WTC11 (cell line): ENCODE results near the gene DCAF16. TPM values are rescaled to one million over a fixed set of nuclear protein-coding genes. Genes with fewer than 3 reads are reported as not detected.

Experiments
- ATAC-seq: fragments of 200-7000 bp; cut with Tn5 transposase; 2 replicates; pipeline ENCODE4 v1.10.0; 2021; ENCODE audit warnings: mild to moderate bottlenecking, moderate library complexity
- Bru-seq: library from RNA; stranded (reverse); fragments of 400-500 nt; gene quantifications from one replicate; lab custom pipeline; 2021; lab: Mats Ljungman, UMichigan
- CTCF ChIA-PET: fragments of 300-600 bp; sonication (Branson Sonifier 250); formaldehyde crosslinking; loops from one replicate; lab custom pipeline; 2021; ENCODE audit warnings: antibody characterized with exemption; lab: Charles Lee
- POLR2A ChIA-PET: fragments of 350-600 bp; sonication (Branson Sonifier 250); formaldehyde crosslinking; loops from one replicate; lab custom pipeline; 2021; ENCODE audit warnings: antibody characterized with exemption; lab: Charles Lee
- DNase-seq: peaks from one replicate; pipeline ENCODE4 v3.0.0; 2021; ENCODE audit warnings: low spot score
- H3K27ac Mint-ChIP-seq: 2 replicates; pipeline ENCODE4 v1.8.0; 2021; ENCODE audit warnings: mixed read lengths
- H3K27me3 Mint-ChIP-seq: 2 replicates; pipeline ENCODE4 v1.8.0; 2021; ENCODE audit warnings: low read depth, mild to moderate bottlenecking, moderate library complexity, mixed read lengths
- H3K36me3 Mint-ChIP-seq: 2 replicates; pipeline ENCODE4 v1.8.0; 2021; ENCODE audit warnings: mixed read lengths
- H3K4me1 Mint-ChIP-seq: 2 replicates; pipeline ENCODE4 v1.8.0; 2022; ENCODE audit warnings: mixed read lengths
- H3K4me3 Mint-ChIP-seq: 2 replicates; pipeline ENCODE4 v1.8.0; 2021; ENCODE audit warnings: mild to moderate bottlenecking, moderate library complexity, mixed read lengths
- H3K9me3 Mint-ChIP-seq: 2 replicates; pipeline ENCODE4 v1.8.0; 2021; ENCODE audit warnings: mixed read lengths
- ATF1 ChIP-seq: sonication (generic); formaldehyde crosslinking; IDR thresholded peaks from 2 replicates; pipeline ENCODE4 v1.8.1; 2023; ENCODE audit warnings: mild to moderate bottlenecking, moderate library complexity, missing genetic modification reagents
- CBFB ChIP-seq: sonication (generic); formaldehyde crosslinking; IDR thresholded peaks from 2 replicates; pipeline ENCODE4 v1.8.1; 2022; ENCODE audit warnings: mild to moderate bottlenecking, low read depth, missing genetic modification reagents
- CREB1 ChIP-seq: sonication (generic); formaldehyde crosslinking; IDR thresholded peaks from 2 replicates; pipeline ENCODE4 v1.8.0; 2023; ENCODE audit warnings: mild to moderate bottlenecking, missing genetic modification reagents
- ESRRA ChIP-seq: sonication (generic); formaldehyde crosslinking; IDR thresholded peaks from 2 replicates; pipeline ENCODE4 v1.8.1; 2022; ENCODE audit warnings: mild to moderate bottlenecking, missing genetic modification reagents, borderline replicate concordance
- ETV6 ChIP-seq: sonication (generic); formaldehyde crosslinking; IDR thresholded peaks from 2 replicates; pipeline ENCODE4 v1.8.1; 2022; ENCODE audit warnings: mild to moderate bottlenecking, missing genetic modification reagents
- FOXP1 ChIP-seq: sonication (generic); formaldehyde crosslinking; IDR thresholded peaks from 2 replicates; pipeline ENCODE4 v1.8.0; 2022; ENCODE audit warnings: missing genetic modification reagents, mild to moderate bottlenecking, moderate library complexity, borderline replicate concordance
- IRF2 ChIP-seq: sonication (generic); formaldehyde crosslinking; IDR thresholded peaks from 2 replicates; pipeline ENCODE4 v1.8.0; 2022; ENCODE audit warnings: low read depth, missing genetic modification reagents, borderline replicate concordance
- JUN ChIP-seq: sonication (generic); formaldehyde crosslinking; IDR thresholded peaks from 2 replicates; pipeline ENCODE4 v1.8.0; 2023; ENCODE audit warnings: mild to moderate bottlenecking, missing genetic modification reagents
- MYBL2 ChIP-seq: sonication (generic); formaldehyde crosslinking; IDR thresholded peaks from 2 replicates; pipeline ENCODE4 v1.8.1; 2023; ENCODE audit warnings: mild to moderate bottlenecking, moderate library complexity, missing genetic modification reagents
- NR1H2 ChIP-seq: sonication (generic); formaldehyde crosslinking; IDR thresholded peaks from 2 replicates; pipeline ENCODE4 v1.9.0; 2021; ENCODE audit warnings: mild to moderate bottlenecking, moderate library complexity, missing genetic modification reagents
- RORB ChIP-seq: fragments of 250-450 bp; sonication (Bioruptor Pico); IDR thresholded peaks from 2 replicates; pipeline ENCODE4 v1.9.0; 2021; ENCODE audit warnings: mild to moderate bottlenecking
- SOX15 ChIP-seq: fragments of 250-450 bp; sonication (Bioruptor Pico); IDR thresholded peaks from 2 replicates; pipeline ENCODE4 v1.9.0; 2021; ENCODE audit warnings: mild to moderate bottlenecking
- ZBTB21 ChIP-seq: sonication (generic); formaldehyde crosslinking; IDR thresholded peaks from 2 replicates; pipeline ENCODE4 v1.8.1; 2023; ENCODE audit warnings: mild to moderate bottlenecking, missing genetic modification reagents, borderline replicate concordance
- ZNF317 ChIP-seq: sonication (generic); formaldehyde crosslinking; IDR thresholded peaks from 2 replicates; pipeline ENCODE4 v1.8.1; 2023; ENCODE audit warnings: low read depth, mild to moderate bottlenecking, moderate library complexity, missing genetic modification reagents, borderline replicate concordance
- ZNF416 ChIP-seq: fragments of 250-450 bp; sonication (Bioruptor Pico); IDR thresholded peaks from 2 replicates; pipeline ENCODE4 v1.9.0; 2021; ENCODE audit warnings: mild to moderate bottlenecking, inconsistent platforms
- ZNF423 ChIP-seq: fragments of 250-450 bp; sonication (Bioruptor Pico); IDR thresholded peaks from 2 replicates; pipeline ENCODE4 v2.1.2; 2022; ENCODE audit warnings: mild to moderate bottlenecking, moderate library complexity
- ZNF671 ChIP-seq: fragments of 250-450 bp; sonication (Bioruptor Pico); IDR thresholded peaks from 2 replicates; pipeline ENCODE4 v1.8.0; 2021; ENCODE audit warnings: mild to moderate bottlenecking
- long read RNA-seq, 3 experiments: library from RNA in 1 of 3; library from capped mRNA in 1 of 3; library from polyadenylated mRNA in 1 of 3; unstranded in 2 of 3; stranded (forward) in 1 of 3; transcript quantifications; one replicate each; pipeline ENCODE4 v2.0.0, GENCODE V29; 2021
- total RNA-seq: library from RNA; stranded (reverse); gene quantifications from 3 replicates; pipeline ENCODE4 v1.2.3, GENCODE V29; 2021
- TF ChIP-seq, protein P1 (sequence below): sonication (generic); formaldehyde crosslinking; IDR thresholded peaks from 2 replicates; pipeline ENCODE4 v1.8.1; 2023; ENCODE audit warnings: mild to moderate bottlenecking, missing genetic modification reagents, moderate library complexity
- TF ChIP-seq, protein P2 (sequence below): sonication (generic); formaldehyde crosslinking; IDR thresholded peaks from 2 replicates; pipeline ENCODE4 v1.8.0; 2023; ENCODE audit warnings: missing genetic modification reagents
- TF ChIP-seq, protein P3 (sequence below): sonication (generic); formaldehyde crosslinking; IDR thresholded peaks from 2 replicates; pipeline ENCODE4 v1.8.1; 2023; ENCODE audit warnings: mild to moderate bottlenecking, missing genetic modification reagents
- TF ChIP-seq, protein P4 (sequence below): sonication (generic); formaldehyde crosslinking; IDR thresholded peaks from 2 replicates; pipeline ENCODE4 v1.8.0; 2023; ENCODE audit warnings: missing genetic modification reagents, mild to moderate bottlenecking, borderline replicate concordance
- TF ChIP-seq, protein P5 (sequence below): fragments of 250-450 bp; sonication (Bioruptor Pico); IDR thresholded peaks from 2 replicates; pipeline ENCODE4 v1.9.0; 2021; ENCODE audit warnings: mild to moderate bottlenecking
- TF ChIP-seq, protein P6 (sequence below): sonication (generic); formaldehyde crosslinking; IDR thresholded peaks from 2 replicates; pipeline ENCODE4 v1.8.1; 2023; ENCODE audit warnings: mild to moderate bottlenecking, missing genetic modification reagents
- TF ChIP-seq, protein P7 (sequence below): fragments of 200-600 bp; IDR thresholded peaks from 2 replicates; pipeline ENCODE4 v1.8.0; 2022; ENCODE audit warnings: antibody characterized with exemption

DCAF16 gene
- total RNA-seq: 43.4 to 53.6 TPM (median 49.5 TPM) in 3 replicates
- percentile 98 among the genes with signal in this experiment for Bru-seq, nascent RNA
- long read RNA-seq, experiment 1, full-length matches to known transcripts: 5 of 36 reads
- long read RNA-seq, experiment 1, partial matches to known transcripts: 8 of 36 reads
- long read RNA-seq, experiment 1, other reads (novel, unspliced or antisense): 23 of 36 reads
- long read RNA-seq, experiment 2, partial matches to known transcripts: 0 of 16 reads
- long read RNA-seq, experiment 2, other reads (novel, unspliced or antisense): 16 of 16 reads
- long read RNA-seq, experiment 3, partial matches to known transcripts: 0 of 9 reads
- long read RNA-seq, experiment 3, other reads (novel, unspliced or antisense): 8 of 9 reads

DNA sequence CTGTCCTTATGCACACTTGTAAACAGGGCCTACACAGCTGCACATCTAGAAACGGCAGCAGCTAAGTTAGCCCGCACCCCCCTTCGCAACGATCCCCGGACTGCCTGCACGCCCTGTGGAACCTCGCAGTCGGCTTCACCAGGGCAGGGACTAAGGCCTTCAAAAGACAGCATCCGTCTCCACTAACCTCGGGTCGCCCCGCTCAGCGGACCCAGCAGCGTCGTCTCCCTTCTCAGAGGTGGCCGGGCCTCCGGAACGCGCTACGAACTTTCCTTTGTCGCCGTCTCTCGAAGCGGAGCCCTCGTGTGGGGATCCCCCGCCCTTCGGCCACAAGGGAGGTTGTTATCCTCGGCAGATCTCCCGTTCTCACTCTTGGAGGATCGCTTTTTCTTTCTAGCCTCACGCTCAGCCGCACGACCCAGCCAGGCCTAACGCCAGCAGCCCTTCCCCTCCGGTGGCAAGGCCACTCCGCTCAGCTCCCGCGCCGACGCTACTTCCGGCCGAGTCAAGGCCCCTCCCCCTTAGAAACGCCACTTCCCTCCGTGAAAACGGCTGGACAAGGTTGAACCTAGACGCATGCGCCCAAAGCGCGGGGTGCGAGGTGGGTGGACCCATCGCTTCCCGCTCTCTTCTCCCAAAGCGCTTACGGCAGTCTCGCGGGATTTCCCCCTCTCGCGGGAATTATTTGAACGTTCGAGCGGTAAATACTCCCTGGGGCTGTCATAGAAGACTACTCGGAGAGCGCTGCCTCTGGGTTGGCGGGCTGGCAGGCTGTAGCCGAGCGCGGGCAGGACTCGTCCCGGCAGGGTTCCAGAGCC lies at the start of gene DCAF16, which contains the start of gene NCAPG:
Gene DCAF16 (minus strand): TSS at position 498 of the 818 bp plus-strand sequence. CDS start 6,616 bp downstream, outside the sequence.
Gene NCAPG (plus strand): TSS at position 720 of the 818 bp plus-strand sequence. CDS start 99 bp downstream, outside the sequence.
- ATAC-seq (peak; percentile 94), DNase-seq (peak; percentile 99)
- H3K27me3 Mint-ChIP-seq: peaks cover 3% of the 10 kb centered on the region; the same call in 1 of the 2 replicates
- CTCF ChIA-PET: interaction anchor here (1.0 kb wide), 1 partner anchor 8 kb away, joined by 3 read pairs; no protein-coding TSS in a partner anchor
- peak within 1 kb of the TSS; percentile 97 for H3K4me3 Mint-ChIP-seq
- H3K4me1 Mint-ChIP-seq: peaks cover 38% of the 10 kb centered on the region
- POLR2A ChIA-PET: no interaction called here
- H3K9me3 Mint-ChIP-seq: no peaks in the 10 kb centered on the region
- H3K27ac Mint-ChIP-seq: peak within 1 kb of the TSS; percentile 99
- H3K36me3 Mint-ChIP-seq: peaks cover 30% of the 10 kb centered on the region
- TF ChIP-seq ETV6 (CRISPR knock-in tag): peak; percentile 28; the same call in 1 of the 2 replicates
- peak; percentile 25; the same call in 1 of the 2 replicates for TF ChIP-seq ESRRA (CRISPR knock-in tag)
- TF ChIP-seq MYBL2 (CRISPR knock-in tag): peak; percentile 99
- no peak for TF ChIP-seq ZNF423 (CRISPR knock-in tag)
- TF ChIP-seq JUN (CRISPR knock-in tag): peak; percentile 75; the same call in 1 of the 2 replicates
- TF ChIP-seq ZNF416: 0 out of 2 replicates have a peak, but pooled peaks have one; percentile 39
- peak; percentile 63; the same call in 1 of the 2 replicates for TF ChIP-seq ZBTB21 (CRISPR knock-in tag)
- TF ChIP-seq, protein P1, sequence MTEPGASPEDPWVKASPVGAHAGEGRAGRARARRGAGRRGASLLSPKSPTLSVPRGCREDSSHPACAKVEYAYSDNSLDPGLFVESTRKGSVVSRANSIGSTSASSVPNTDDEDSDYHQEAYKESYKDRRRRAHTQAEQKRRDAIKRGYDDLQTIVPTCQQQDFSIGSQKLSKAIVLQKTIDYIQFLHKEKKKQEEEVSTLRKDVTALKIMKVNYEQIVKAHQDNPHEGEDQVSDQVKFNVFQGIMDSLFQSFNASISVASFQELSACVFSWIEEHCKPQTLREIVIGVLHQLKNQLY (CRISPR knock-in tag): 0 out of 2 replicates have a peak, but pooled peaks have one; percentile 33
- TF ChIP-seq, protein P2, sequence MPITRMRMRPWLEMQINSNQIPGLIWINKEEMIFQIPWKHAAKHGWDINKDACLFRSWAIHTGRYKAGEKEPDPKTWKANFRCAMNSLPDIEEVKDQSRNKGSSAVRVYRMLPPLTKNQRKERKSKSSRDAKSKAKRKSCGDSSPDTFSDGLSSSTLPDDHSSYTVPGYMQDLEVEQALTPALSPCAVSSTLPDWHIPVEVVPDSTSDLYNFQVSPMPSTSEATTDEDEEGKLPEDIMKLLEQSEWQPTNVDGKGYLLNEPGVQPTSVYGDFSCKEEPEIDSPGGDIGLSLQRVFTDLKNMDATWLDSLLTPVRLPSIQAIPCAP (CRISPR knock-in tag): no peak; the same call in 1 of the 2 replicates
- no peak for TF ChIP-seq NR1H2 (CRISPR knock-in tag)
- TF ChIP-seq, protein P3, sequence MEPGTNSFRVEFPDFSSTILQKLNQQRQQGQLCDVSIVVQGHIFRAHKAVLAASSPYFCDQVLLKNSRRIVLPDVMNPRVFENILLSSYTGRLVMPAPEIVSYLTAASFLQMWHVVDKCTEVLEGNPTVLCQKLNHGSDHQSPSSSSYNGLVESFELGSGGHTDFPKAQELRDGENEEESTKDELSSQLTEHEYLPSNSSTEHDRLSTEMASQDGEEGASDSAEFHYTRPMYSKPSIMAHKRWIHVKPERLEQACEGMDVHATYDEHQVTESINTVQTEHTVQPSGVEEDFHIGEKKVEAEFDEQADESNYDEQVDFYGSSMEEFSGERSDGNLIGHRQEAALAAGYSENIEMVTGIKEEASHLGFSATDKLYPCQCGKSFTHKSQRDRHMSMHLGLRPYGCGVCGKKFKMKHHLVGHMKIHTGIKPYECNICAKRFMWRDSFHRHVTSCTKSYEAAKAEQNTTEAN (CRISPR knock-in tag): peak; percentile 6; the same call in 1 of the 2 replicates
- TF ChIP-seq ATF1 (CRISPR knock-in tag): peak; percentile 71; the same call in 1 of the 2 replicates
- no peak for TF ChIP-seq IRF2 (CRISPR knock-in tag)
- no peak for TF ChIP-seq SOX15
- TF ChIP-seq FOXP1 (CRISPR knock-in tag): peak; percentile 65; the same call in 1 of the 2 replicates
- TF ChIP-seq, protein P4, sequence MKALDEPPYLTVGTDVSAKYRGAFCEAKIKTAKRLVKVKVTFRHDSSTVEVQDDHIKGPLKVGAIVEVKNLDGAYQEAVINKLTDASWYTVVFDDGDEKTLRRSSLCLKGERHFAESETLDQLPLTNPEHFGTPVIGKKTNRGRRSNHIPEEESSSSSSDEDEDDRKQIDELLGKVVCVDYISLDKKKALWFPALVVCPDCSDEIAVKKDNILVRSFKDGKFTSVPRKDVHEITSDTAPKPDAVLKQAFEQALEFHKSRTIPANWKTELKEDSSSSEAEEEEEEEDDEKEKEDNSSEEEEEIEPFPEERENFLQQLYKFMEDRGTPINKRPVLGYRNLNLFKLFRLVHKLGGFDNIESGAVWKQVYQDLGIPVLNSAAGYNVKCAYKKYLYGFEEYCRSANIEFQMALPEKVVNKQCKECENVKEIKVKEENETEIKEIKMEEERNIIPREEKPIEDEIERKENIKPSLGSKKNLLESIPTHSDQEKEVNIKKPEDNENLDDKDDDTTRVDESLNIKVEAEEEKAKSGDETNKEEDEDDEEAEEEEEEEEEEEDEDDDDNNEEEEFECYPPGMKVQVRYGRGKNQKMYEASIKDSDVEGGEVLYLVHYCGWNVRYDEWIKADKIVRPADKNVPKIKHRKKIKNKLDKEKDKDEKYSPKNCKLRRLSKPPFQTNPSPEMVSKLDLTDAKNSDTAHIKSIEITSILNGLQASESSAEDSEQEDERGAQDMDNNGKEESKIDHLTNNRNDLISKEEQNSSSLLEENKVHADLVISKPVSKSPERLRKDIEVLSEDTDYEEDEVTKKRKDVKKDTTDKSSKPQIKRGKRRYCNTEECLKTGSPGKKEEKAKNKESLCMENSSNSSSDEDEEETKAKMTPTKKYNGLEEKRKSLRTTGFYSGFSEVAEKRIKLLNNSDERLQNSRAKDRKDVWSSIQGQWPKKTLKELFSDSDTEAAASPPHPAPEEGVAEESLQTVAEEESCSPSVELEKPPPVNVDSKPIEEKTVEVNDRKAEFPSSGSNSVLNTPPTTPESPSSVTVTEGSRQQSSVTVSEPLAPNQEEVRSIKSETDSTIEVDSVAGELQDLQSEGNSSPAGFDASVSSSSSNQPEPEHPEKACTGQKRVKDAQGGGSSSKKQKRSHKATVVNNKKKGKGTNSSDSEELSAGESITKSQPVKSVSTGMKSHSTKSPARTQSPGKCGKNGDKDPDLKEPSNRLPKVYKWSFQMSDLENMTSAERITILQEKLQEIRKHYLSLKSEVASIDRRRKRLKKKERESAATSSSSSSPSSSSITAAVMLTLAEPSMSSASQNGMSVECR (CRISPR knock-in tag): peak; percentile 92; the same call in 1 of the 2 replicates
- no peak for TF ChIP-seq RORB
- no peak for TF ChIP-seq ZNF671
- TF ChIP-seq CREB1: peak; percentile 82
- no peak for TF ChIP-seq CBFB
- TF ChIP-seq, protein P5, sequence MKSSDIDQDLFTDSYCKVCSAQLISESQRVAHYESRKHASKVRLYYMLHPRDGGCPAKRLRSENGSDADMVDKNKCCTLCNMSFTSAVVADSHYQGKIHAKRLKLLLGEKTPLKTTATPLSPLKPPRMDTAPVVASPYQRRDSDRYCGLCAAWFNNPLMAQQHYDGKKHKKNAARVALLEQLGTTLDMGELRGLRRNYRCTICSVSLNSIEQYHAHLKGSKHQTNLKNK (CRISPR knock-in tag): no peak
- TF ChIP-seq, protein P6, sequence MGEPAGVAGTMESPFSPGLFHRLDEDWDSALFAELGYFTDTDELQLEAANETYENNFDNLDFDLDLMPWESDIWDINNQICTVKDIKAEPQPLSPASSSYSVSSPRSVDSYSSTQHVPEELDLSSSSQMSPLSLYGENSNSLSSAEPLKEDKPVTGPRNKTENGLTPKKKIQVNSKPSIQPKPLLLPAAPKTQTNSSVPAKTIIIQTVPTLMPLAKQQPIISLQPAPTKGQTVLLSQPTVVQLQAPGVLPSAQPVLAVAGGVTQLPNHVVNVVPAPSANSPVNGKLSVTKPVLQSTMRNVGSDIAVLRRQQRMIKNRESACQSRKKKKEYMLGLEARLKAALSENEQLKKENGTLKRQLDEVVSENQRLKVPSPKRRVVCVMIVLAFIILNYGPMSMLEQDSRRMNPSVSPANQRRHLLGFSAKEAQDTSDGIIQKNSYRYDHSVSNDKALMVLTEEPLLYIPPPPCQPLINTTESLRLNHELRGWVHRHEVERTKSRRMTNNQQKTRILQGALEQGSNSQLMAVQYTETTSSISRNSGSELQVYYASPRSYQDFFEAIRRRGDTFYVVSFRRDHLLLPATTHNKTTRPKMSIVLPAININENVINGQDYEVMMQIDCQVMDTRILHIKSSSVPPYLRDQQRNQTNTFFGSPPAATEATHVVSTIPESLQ (CRISPR knock-in tag): no peak
- no peak for TF ChIP-seq ZNF317 (CRISPR knock-in tag)
- TF ChIP-seq, protein P7, sequence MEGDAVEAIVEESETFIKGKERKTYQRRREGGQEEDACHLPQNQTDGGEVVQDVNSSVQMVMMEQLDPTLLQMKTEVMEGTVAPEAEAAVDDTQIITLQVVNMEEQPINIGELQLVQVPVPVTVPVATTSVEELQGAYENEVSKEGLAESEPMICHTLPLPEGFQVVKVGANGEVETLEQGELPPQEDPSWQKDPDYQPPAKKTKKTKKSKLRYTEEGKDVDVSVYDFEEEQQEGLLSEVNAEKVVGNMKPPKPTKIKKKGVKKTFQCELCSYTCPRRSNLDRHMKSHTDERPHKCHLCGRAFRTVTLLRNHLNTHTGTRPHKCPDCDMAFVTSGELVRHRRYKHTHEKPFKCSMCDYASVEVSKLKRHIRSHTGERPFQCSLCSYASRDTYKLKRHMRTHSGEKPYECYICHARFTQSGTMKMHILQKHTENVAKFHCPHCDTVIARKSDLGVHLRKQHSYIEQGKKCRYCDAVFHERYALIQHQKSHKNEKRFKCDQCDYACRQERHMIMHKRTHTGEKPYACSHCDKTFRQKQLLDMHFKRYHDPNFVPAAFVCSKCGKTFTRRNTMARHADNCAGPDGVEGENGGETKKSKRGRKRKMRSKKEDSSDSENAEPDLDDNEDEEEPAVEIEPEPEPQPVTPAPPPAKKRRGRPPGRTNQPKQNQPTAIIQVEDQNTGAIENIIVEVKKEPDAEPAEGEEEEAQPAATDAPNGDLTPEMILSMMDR: no peak
